ENCODE measurements around the gene TRIM40.

GRCh38 chr6:30180145-30180544 lies 44.2 kb downstream of the TRIM40 start:
- TF ChIP-seq, protein P1, sequence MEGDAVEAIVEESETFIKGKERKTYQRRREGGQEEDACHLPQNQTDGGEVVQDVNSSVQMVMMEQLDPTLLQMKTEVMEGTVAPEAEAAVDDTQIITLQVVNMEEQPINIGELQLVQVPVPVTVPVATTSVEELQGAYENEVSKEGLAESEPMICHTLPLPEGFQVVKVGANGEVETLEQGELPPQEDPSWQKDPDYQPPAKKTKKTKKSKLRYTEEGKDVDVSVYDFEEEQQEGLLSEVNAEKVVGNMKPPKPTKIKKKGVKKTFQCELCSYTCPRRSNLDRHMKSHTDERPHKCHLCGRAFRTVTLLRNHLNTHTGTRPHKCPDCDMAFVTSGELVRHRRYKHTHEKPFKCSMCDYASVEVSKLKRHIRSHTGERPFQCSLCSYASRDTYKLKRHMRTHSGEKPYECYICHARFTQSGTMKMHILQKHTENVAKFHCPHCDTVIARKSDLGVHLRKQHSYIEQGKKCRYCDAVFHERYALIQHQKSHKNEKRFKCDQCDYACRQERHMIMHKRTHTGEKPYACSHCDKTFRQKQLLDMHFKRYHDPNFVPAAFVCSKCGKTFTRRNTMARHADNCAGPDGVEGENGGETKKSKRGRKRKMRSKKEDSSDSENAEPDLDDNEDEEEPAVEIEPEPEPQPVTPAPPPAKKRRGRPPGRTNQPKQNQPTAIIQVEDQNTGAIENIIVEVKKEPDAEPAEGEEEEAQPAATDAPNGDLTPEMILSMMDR (IDR thresholded peaks at IDR 0.05) = no peak
- TF ChIP-seq REST (IDR thresholded peaks at IDR 0.05; ENCODE audit: insufficient read depth in 1 of 2, low read depth in 2 of 2, low read length in 1 of 2) (no peak), POLR2AphosphoS5 (IDR thresholded peaks at IDR 0.05; ENCODE audit: low read depth, low read length) (no peak), TCF7L2 (IDR thresholded peaks at IDR 0.05; ENCODE audit: low read depth, low read length) (no peak)

Data from Panc1 (cell line).